NCI-H69 (cell line): Measurements from ENCODE around the gene PRKCI.
A peak's percentile ranks its signal among the peaks of the same experiment; 100 is the strongest.
"Not testable (repeated sequence)": the region's sequence is repeated elsewhere in the genome, so short reads cannot be mapped to it uniquely, and the experiment has no call there.

Experiments used
- DNase-seq: peaks from one replicate; lab custom pipeline; 2025; lab: John Stamatoyannopoulos, UW

Gene PRKCI

GRCh38 chr3:170222647-170223541, 670 bp downstream of the PRKCI start:
- peak; percentile 77 for DNase-seq

GRCh38 chr3:170225166-170225565, 2.9 kb downstream of the PRKCI start:
- DNase-seq = peak; percentile 54

GRCh38 chr3:170226426-170226960, 4.3 kb downstream of the PRKCI start:
- no peak for DNase-seq

GRCh38 chr3:170228093-170228766, 6.0 kb downstream of the PRKCI start:
- peak; percentile 6 for DNase-seq

- no peak for DNase-seq
Observed at GRCh38 chr3:170232266-170232665, 10.0 kb downstream of the PRKCI start.

- no peak for DNase-seq
Observed at GRCh38 chr3:170233530-170233929, 11.3 kb downstream of the PRKCI start.

- DNase-seq = no peak
Observed at GRCh38 chr3:170240142-170240541, 17.9 kb downstream of the PRKCI start.

GRCh38 chr3:170240671-170241070, 18.4 kb downstream of the PRKCI start:
- no peak for DNase-seq

- DNase-seq = no peak
Observed at GRCh38 chr3:170244576-170244975, 22.4 kb downstream of the PRKCI start.

GRCh38 chr3:170247875-170248274, 25.7 kb downstream of the PRKCI start:
- no peak for DNase-seq

- DNase-seq = no peak
Observed at GRCh38 chr3:170256597-170256996, 34.4 kb downstream of the PRKCI start.

- no peak for DNase-seq
Observed at GRCh38 chr3:170257145-170257544, 34.9 kb downstream of the PRKCI start.

GRCh38 chr3:170258105-170258487, 35.9 kb downstream of the PRKCI start:
- no peak for DNase-seq

- no peak for DNase-seq
Observed at GRCh38 chr3:170259907-170260306, 37.7 kb downstream of the PRKCI start.

GRCh38 chr3:170267793-170268192, 45.6 kb downstream of the PRKCI start:
- DNase-seq = peak; percentile 92

- not testable (repeated sequence) for DNase-seq
Observed at GRCh38 chr3:170269673-170270254, 47.5 kb downstream of the PRKCI start.

- no peak for DNase-seq
Observed at GRCh38 chr3:170270282-170270881, 48.2 kb downstream of the PRKCI start.

- no peak for DNase-seq
Observed at GRCh38 chr3:170274641-170275040, 52.4 kb downstream of the PRKCI start.

GRCh38 chr3:170275832-170276231, 53.6 kb downstream of the PRKCI start:
- DNase-seq = no peak

GRCh38 chr3:170277311-170277710, 55.1 kb downstream of the PRKCI start:
- DNase-seq = not testable (repeated sequence)

- peak; percentile 7 for DNase-seq
Observed at GRCh38 chr3:170277833-170278580, 55.8 kb downstream of the PRKCI start.
